ENCODE measurements around the gene CALM1.

CALM1 gene

GRCh38 chr14:90412058-90412457, 15.2 kb downstream of the CALM1 start:
- H3K4me1 ChIP-seq (ENCODE audit: insufficient read depth, insufficient read length): peaks cover 5% of the 10 kb centered on the region
- H3K4me3 ChIP-seq (ENCODE audit: insufficient read length, low read depth): no peak overlapping the region
- TF ChIP-seq SUZ12 (IDR thresholded peaks at IDR 0.05; ENCODE audit: extremely low read depth, insufficient read depth, insufficient read length) (no peak), YY1 (IDR thresholded peaks at IDR 0.05; ENCODE audit: insufficient read depth, insufficient read length) (no peak), ZNF274 (IDR thresholded peaks at IDR 0.05; ENCODE audit: low read depth, low read length) (no peak)
- DNase-seq (ENCODE audit: low read depth, low spot score): no peak
- H3K9me3 ChIP-seq (ENCODE audit: insufficient read depth, low read length): no peaks in the 10 kb centered on the region
- H3K36me3 ChIP-seq (ENCODE audit: insufficient read depth, insufficient read length, low read length): peaks cover 5% of the 10 kb centered on the region
- H3K27me3 ChIP-seq (ENCODE audit: insufficient read depth, insufficient read length): no peaks in the 10 kb centered on the region
- H3K9ac ChIP-seq (ENCODE audit: insufficient read length, low read depth): no peak overlapping the region

- peaks cover 2% of the 10 kb centered on the region for H3K4me1 ChIP-seq (ENCODE audit: insufficient read depth, insufficient read length)
- H3K9ac ChIP-seq (ENCODE audit: insufficient read length, low read depth): no peak overlapping the region
- H3K27me3 ChIP-seq (ENCODE audit: insufficient read depth, insufficient read length): no peaks in the 10 kb centered on the region
- H3K9me3 ChIP-seq (ENCODE audit: insufficient read depth, low read length): no peaks in the 10 kb centered on the region
- TF ChIP-seq SUZ12 (IDR thresholded peaks at IDR 0.05; ENCODE audit: extremely low read depth, insufficient read depth, insufficient read length): no peak
- TF ChIP-seq YY1 (IDR thresholded peaks at IDR 0.05; ENCODE audit: insufficient read depth, insufficient read length): no peak
- no peak for TF ChIP-seq ZNF274 (IDR thresholded peaks at IDR 0.05; ENCODE audit: low read depth, low read length)
- H3K36me3 ChIP-seq (ENCODE audit: insufficient read depth, insufficient read length, low read length): no peaks in the 10 kb centered on the region
- DNase-seq (ENCODE audit: low read depth, low spot score): no peak
- H3K4me3 ChIP-seq (ENCODE audit: insufficient read length, low read depth): no peak overlapping the region
Observed at GRCh38 chr14:90416720-90417119, 19.9 kb downstream of the CALM1 start.

GRCh38 chr14:90418053-90418452, 21.2 kb downstream of the CALM1 start:
- Histone ChIP-seq H3K36me3 (ENCODE audit: insufficient read depth, insufficient read length, low read length) (no peaks in the 10 kb centered on the region), H3K9me3 (ENCODE audit: insufficient read depth, low read length) (no peaks in the 10 kb centered on the region), H3K4me1 (ENCODE audit: insufficient read depth, insufficient read length) (peaks cover 2% of the 10 kb centered on the region), H3K27me3 (ENCODE audit: insufficient read depth, insufficient read length) (no peaks in the 10 kb centered on the region), H3K4me3 (ENCODE audit: insufficient read length, low read depth) (no peak overlapping the region), H3K9ac (ENCODE audit: insufficient read length, low read depth) (no peak overlapping the region)
- TF ChIP-seq YY1 (IDR thresholded peaks at IDR 0.05; ENCODE audit: insufficient read depth, insufficient read length) (no peak), SUZ12 (IDR thresholded peaks at IDR 0.05; ENCODE audit: extremely low read depth, insufficient read depth, insufficient read length) (no peak), ZNF274 (IDR thresholded peaks at IDR 0.05; ENCODE audit: low read depth, low read length) (no peak)
- no peak for DNase-seq (ENCODE audit: low read depth, low spot score)

GRCh38 chr14:90419200-90419599, 22.4 kb downstream of the CALM1 start:
- Histone ChIP-seq H3K9ac (ENCODE audit: insufficient read length, low read depth) (no peak overlapping the region), H3K36me3 (ENCODE audit: insufficient read depth, insufficient read length, low read length) (no peaks in the 10 kb centered on the region), H3K4me3 (ENCODE audit: insufficient read length, low read depth) (no peak overlapping the region), H3K9me3 (ENCODE audit: insufficient read depth, low read length) (no peaks in the 10 kb centered on the region), H3K4me1 (ENCODE audit: insufficient read depth, insufficient read length) (peaks cover 6% of the 10 kb centered on the region), H3K27me3 (ENCODE audit: insufficient read depth, insufficient read length) (no peaks in the 10 kb centered on the region)
- TF ChIP-seq ZNF274 (IDR thresholded peaks at IDR 0.05; ENCODE audit: low read depth, low read length) (no peak), YY1 (IDR thresholded peaks at IDR 0.05; ENCODE audit: insufficient read depth, insufficient read length) (no peak), SUZ12 (IDR thresholded peaks at IDR 0.05; ENCODE audit: extremely low read depth, insufficient read depth, insufficient read length) (no peak)
- no peak for DNase-seq (ENCODE audit: low read depth, low spot score)

GRCh38 chr14:90421001-90421631, 24.3 kb downstream of the CALM1 start:
- Histone ChIP-seq H3K27me3 (ENCODE audit: insufficient read depth, insufficient read length) (no peaks in the 10 kb centered on the region), H3K4me1 (ENCODE audit: insufficient read depth, insufficient read length) (peaks cover 6% of the 10 kb centered on the region), H3K9ac (ENCODE audit: insufficient read length, low read depth) (no peak overlapping the region), H3K9me3 (ENCODE audit: insufficient read depth, low read length) (no peaks in the 10 kb centered on the region), H3K4me3 (ENCODE audit: insufficient read length, low read depth) (no peak overlapping the region), H3K36me3 (ENCODE audit: insufficient read depth, insufficient read length, low read length) (no peaks in the 10 kb centered on the region)
- DNase-seq (ENCODE audit: low read depth, low spot score): no peak
- TF ChIP-seq YY1 (IDR thresholded peaks at IDR 0.05; ENCODE audit: insufficient read depth, insufficient read length) (no peak), SUZ12 (IDR thresholded peaks at IDR 0.05; ENCODE audit: extremely low read depth, insufficient read depth, insufficient read length) (no peak), ZNF274 (IDR thresholded peaks at IDR 0.05; ENCODE audit: low read depth, low read length) (no peak)

- DNase-seq (ENCODE audit: low read depth, low spot score): no peak
- H3K36me3 ChIP-seq (ENCODE audit: insufficient read depth, insufficient read length, low read length): no peaks in the 10 kb centered on the region
- H3K9ac ChIP-seq (ENCODE audit: insufficient read length, low read depth): no peak overlapping the region
- H3K4me3 ChIP-seq (ENCODE audit: insufficient read length, low read depth): no peak overlapping the region
- H3K27me3 ChIP-seq (ENCODE audit: insufficient read depth, insufficient read length): no peaks in the 10 kb centered on the region
- no peaks in the 10 kb centered on the region for H3K9me3 ChIP-seq (ENCODE audit: insufficient read depth, low read length)
- TF ChIP-seq ZNF274 (IDR thresholded peaks at IDR 0.05; ENCODE audit: low read depth, low read length) (no peak), SUZ12 (IDR thresholded peaks at IDR 0.05; ENCODE audit: extremely low read depth, insufficient read depth, insufficient read length) (no peak), YY1 (IDR thresholded peaks at IDR 0.05; ENCODE audit: insufficient read depth, insufficient read length) (no peak)
- H3K4me1 ChIP-seq (ENCODE audit: insufficient read depth, insufficient read length): peaks cover 8% of the 10 kb centered on the region
Observed at GRCh38 chr14:90421632-90422020, 24.8 kb downstream of the CALM1 start.

GRCh38 chr14:90423166-90423565, 26.3 kb downstream of the CALM1 start:
- Histone ChIP-seq H3K4me1 (ENCODE audit: insufficient read depth, insufficient read length) (peaks cover 8% of the 10 kb centered on the region), H3K9me3 (ENCODE audit: insufficient read depth, low read length) (no peaks in the 10 kb centered on the region), H3K4me3 (ENCODE audit: insufficient read length, low read depth) (no peak overlapping the region), H3K9ac (ENCODE audit: insufficient read length, low read depth) (no peak overlapping the region), H3K36me3 (ENCODE audit: insufficient read depth, insufficient read length, low read length) (no peaks in the 10 kb centered on the region), H3K27me3 (ENCODE audit: insufficient read depth, insufficient read length) (no peaks in the 10 kb centered on the region)
- TF ChIP-seq YY1 (IDR thresholded peaks at IDR 0.05; ENCODE audit: insufficient read depth, insufficient read length) (no peak), SUZ12 (IDR thresholded peaks at IDR 0.05; ENCODE audit: extremely low read depth, insufficient read depth, insufficient read length) (no peak), ZNF274 (IDR thresholded peaks at IDR 0.05; ENCODE audit: low read depth, low read length) (no peak)
- no peak for DNase-seq (ENCODE audit: low read depth, low spot score)

Data from NT2/D1 (cell line).